A549 (cell line): ENCODE measurements around the gene VPS35L. TPM values are rescaled to one million over a fixed set of nuclear protein-coding genes. Genes with fewer than 3 reads are reported as not detected.

Experiments used
- ATAC-seq, 2 experiments: fragments of 200-7000 bp in 1 of 2; fragments of >200 bp in 1 of 2; cut with Nextera tagmentation in 1 of 2; cut with Tn5 transposase in 1 of 2; 3 replicates each; pipeline versions ENCODE4 v1.8.0 to v1.9.1; 2018 to 2020; ENCODE audit warnings: mild to moderate bottlenecking in 1 of 2, moderate library complexity in 1 of 2
- CTCF ChIA-PET: fragments of 300-600 bp; sonication (Branson Sonifier 250); formaldehyde crosslinking; extraction: SDS; loops from one replicate; lab custom pipeline; 2021; ENCODE audit warnings: antibody characterized with exemption, inconsistent platforms; lab: Yijun Ruan, JAX
- POLR2A ChIA-PET: fragments of 350-600 bp; formaldehyde crosslinking; extraction: SDS; loops from one replicate; lab custom pipeline; 2021; ENCODE audit warnings: antibody characterized with exemption, inconsistent platforms; lab: Yijun Ruan, JAX
- DNase-seq, 2 experiments: peaks; one replicate each; pipeline versions ENCODE4 v3.0.0 to v3.0.0-alpha.2; 2011 to 2016; ENCODE audit warnings: low read depth in 1 of 2, low spot score in 1 of 2
- FAIRE-seq: peaks from 2 replicates; lab custom pipeline; 2011; peaks lifted over from hg19 to GRCh38; lab: Jason Lieb, UNC
- H3K27ac ChIP-seq, 2 experiments: fragments of >200 bp; sonication (Bioruptor Twin); formaldehyde crosslinking; 3 replicates each; pipeline ENCODE4 v1.5.1; 2016 to 2017
- H3K4me1 ChIP-seq: fragments of >200 bp; sonication (Bioruptor Twin); formaldehyde crosslinking; 3 replicates; pipeline ENCODE4 v1.6.1; 2016
- H3K4me2 ChIP-seq: fragments of >200 bp; sonication (Bioruptor Twin); formaldehyde crosslinking; 3 replicates; pipeline ENCODE4 v1.6.1; 2016
- H3K4me3 ChIP-seq: fragments of >200 bp; sonication (Bioruptor Twin); formaldehyde crosslinking; 3 replicates; pipeline ENCODE4 v1.5.1; 2016
- H3K9me3 ChIP-seq: fragments of >200 bp; sonication (Bioruptor Twin); formaldehyde crosslinking; 3 replicates; pipeline ENCODE4 v1.6.1; 2016
- CHD4 ChIP-seq: fragments of 200-600 bp; sonication (generic); IDR thresholded peaks from 2 replicates; pipeline ENCODE4 v1.6.1; 2016; ENCODE audit warnings: antibody characterized with exemption, mild to moderate bottlenecking, borderline replicate concordance
- CTCF ChIP-seq: fragments of >200 bp; sonication (Bioruptor Twin); formaldehyde crosslinking; IDR thresholded peaks from 3 replicates; pipeline ENCODE4 v1.5.1; 2016
- E2F6 ChIP-seq: IDR thresholded peaks from 2 replicates; pipeline ENCODE4 v1.6.1; 2012; ENCODE audit warnings: low read depth, borderline replicate concordance
- EHF ChIP-seq: fragments of 250-450 bp; sonication (Bioruptor Pico); IDR thresholded peaks from 2 replicates; pipeline ENCODE4 v1.5.0; 2020; ENCODE audit warnings: mild to moderate bottlenecking
- EHMT2 ChIP-seq: fragments of 200-600 bp; sonication (generic); IDR thresholded peaks from 2 replicates; pipeline ENCODE4 v1.6.1; 2016; ENCODE audit warnings: antibody characterized with exemption, low read depth, mild to moderate bottlenecking, moderate library complexity
- ELK1 ChIP-seq: fragments of 150-350 bp; IDR thresholded peaks from 2 replicates; pipeline ENCODE4 v1.6.1; 2014; ENCODE audit warnings: low read depth, mild to moderate bottlenecking, low read length
- GATA3 ChIP-seq: IDR thresholded peaks from 2 replicates; pipeline ENCODE4 v1.6.1; 2012; ENCODE audit warnings: borderline replicate concordance
- HOXB13 ChIP-seq: fragments of 250-450 bp; sonication (Bioruptor Pico); IDR thresholded peaks from 2 replicates; pipeline ENCODE4 v1.5.0; 2020; ENCODE audit warnings: low read depth, mild to moderate bottlenecking, moderate library complexity
- HOXB5 ChIP-seq: fragments of 250-450 bp; sonication (Bioruptor Pico); IDR thresholded peaks from 2 replicates; pipeline ENCODE4 v1.5.0; 2020; ENCODE audit warnings: mild to moderate bottlenecking, moderate library complexity
- MAX ChIP-seq: IDR thresholded peaks from 2 replicates; pipeline ENCODE4 v1.6.1; 2012
- MAZ ChIP-seq: fragments of 150-350 bp; IDR thresholded peaks from 2 replicates; pipeline ENCODE4 v1.6.1; 2014; ENCODE audit warnings: antibody characterized with exemption, low read depth, low read length, borderline replicate concordance
- NPAS2 ChIP-seq: fragments of 250-450 bp; sonication (Bioruptor Pico); IDR thresholded peaks from 2 replicates; pipeline ENCODE4 v1.8.0; 2022; ENCODE audit warnings: mild to moderate bottlenecking, moderate library complexity, borderline replicate concordance
- RAD21 ChIP-seq, 2 experiments: fragments of >200 bp in 1 of 2; sonication (Bioruptor Twin) in 1 of 2; formaldehyde crosslinking in 1 of 2; IDR thresholded peaks in 1 of 2; conservative IDR thresholded peaks in 1 of 2; 2 replicates in 1 of 2; 3 replicates in 1 of 2; pipeline ENCODE4 v1.6.1; 2012 to 2018; ENCODE audit warnings: inconsistent platforms in 1 of 2
- RCOR1 ChIP-seq: fragments of 150-350 bp; IDR thresholded peaks from 2 replicates; pipeline ENCODE4 v1.6.1; 2014; ENCODE audit warnings: antibody characterized with exemption, low read length, low read depth
- REST ChIP-seq: fragments of 200-600 bp; sonication (generic); IDR thresholded peaks from 2 replicates; pipeline ENCODE4 v1.6.1; 2016; ENCODE audit warnings: antibody characterized with exemption, mild to moderate bottlenecking, moderate library complexity
- SMC3 ChIP-seq: fragments of >200 bp; sonication (Bioruptor Twin); formaldehyde crosslinking; IDR thresholded peaks from 3 replicates; pipeline ENCODE4 v1.6.1; 2018; ENCODE audit warnings: inconsistent platforms
- TFCP2L1 ChIP-seq: fragments of 250-450 bp; sonication (Bioruptor Pico); IDR thresholded peaks from 2 replicates; pipeline ENCODE4 v1.5.0; 2021; ENCODE audit warnings: mild to moderate bottlenecking
- ZC3H11A ChIP-seq: fragments of 450-650 bp; IDR thresholded peaks from 2 replicates; pipeline ENCODE4 v1.6.1; 2014; ENCODE audit warnings: antibody characterized with exemption, mild to moderate bottlenecking
- ZSCAN20 ChIP-seq: fragments of 250-450 bp; sonication (Bioruptor Pico); IDR thresholded peaks from 2 replicates; pipeline ENCODE4 v1.8.0; 2022; ENCODE audit warnings: mild to moderate bottlenecking, moderate library complexity
- WGBS: methylation state at CpG from one replicate; pipeline ENCODE4 v1.1.6; 2017; ENCODE audit errors: missing lambda C conversion rate; 5-methylcytosine and 5-hydroxymethylcytosine counted together
- polyA plus RNA-seq, 4 experiments: library from polyadenylated mRNA; depleted of rRNA in 3 of 4; stranded (reverse); fragments of >200 nt; fragmentation: RNase III in 1 of 4; extraction: RNeasy Plus Mini Kit Qiagen cat#74134 plus additional on column Dnase treatment in 1 of 4; gene quantifications; 2 replicates in 3 of 4; 3 replicates in 1 of 4; pipeline ENCODE4 v1.2.3, GENCODE V29; 2011 to 2017

The VPS35L gene
- polyA plus RNA-seq, 2 of the 4 experiments (the other 2 are of a cell fraction): 38.4 to 47.7 TPM

- 68% methylated on average over 14 of the region's 14 CpGs for WGBS
- ChIA-PET POLR2A (no interaction called here), CTCF (interaction anchor here (0.6 to 1.8 kb wide), 5 partner anchors 9 to 92 kb away, joined by 3 to 5 read pairs (median 3); no protein-coding TSS in a partner anchor)
- Histone ChIP-seq H3K4me2 (no peak overlapping the region), H3K27ac (peak overlapping the region in 1 of 2 experiments; percentile 21; a peak in 1 of 6 replicates), H3K4me1 (peaks cover 7% of the 10 kb centered on the region), H3K9me3 (no peaks in the 10 kb centered on the region), H3K4me3 (no peak overlapping the region)
- peak in 1 of 2 experiments; percentile 17; a peak in 1 of 6 replicates for ATAC-seq
- DNase-seq: no peak
- no peak for TF ChIP-seq EHF
- TF ChIP-seq TFCP2L1 (CRISPR knock-in tag): no peak
- no peak for TF ChIP-seq GATA3
- TF ChIP-seq HOXB5 (CRISPR knock-in tag): no peak
- TF ChIP-seq MAX: no peak
- no peak for TF ChIP-seq HOXB13 (CRISPR knock-in tag)
- FAIRE-seq: no peak
These were observed 135.7 kb downstream of the VPS35L start for GRCh38 chr16:19691161-19691711.

- WGBS: 95% methylated on average over 8 of the region's 8 CpGs
- POLR2A ChIA-PET: interaction anchor here (0.6 kb wide), 1 partner anchor 85 kb away, joined by 3 read pairs; no protein-coding TSS in a partner anchor
- ATAC-seq: no peak
- no peak overlapping the region for H3K4me2 ChIP-seq
- no peaks in the 10 kb centered on the region for H3K9me3 ChIP-seq
- no peak overlapping the region for H3K4me3 ChIP-seq
- TF ChIP-seq CHD4 (no peak), ZC3H11A (no peak), ZSCAN20 (CRISPR knock-in tag) (no peak), MAZ (no peak), GATA3 (no peak), ELK1 (no peak), E2F6 (no peak), RCOR1 (no peak), SMC3 (no peak)
- peaks cover 37% of the 10 kb centered on the region for H3K4me1 ChIP-seq
- no peak for DNase-seq
- CTCF ChIA-PET: interaction anchor here (1.0 to 1.4 kb wide), 4 partner anchors 9 to 204 kb away, joined by 3 to 6 read pairs (median 3); no protein-coding TSS in a partner anchor
- no peak for FAIRE-seq
- no peak overlapping the region for H3K27ac ChIP-seq
These were observed 139.5 kb downstream of the VPS35L start for GRCh38 chr16:19694989-19695388.

GRCh38 chr16:19696328-19696727, 140.8 kb downstream of the VPS35L start:
- peak; percentile 54 for FAIRE-seq
- no peak overlapping the region for H3K4me3 ChIP-seq
- no peak for TF ChIP-seq EHMT2
- TF ChIP-seq NPAS2: no peak
- no peak for TF ChIP-seq REST
- peak; percentile 50 for TF ChIP-seq MAX
- 0 out of 2 replicates have a peak, but pooled peaks have one; percentile 25 for TF ChIP-seq HOXB13 (CRISPR knock-in tag)
- TF ChIP-seq E2F6: 0 out of 2 replicates have a peak, but pooled peaks have one; percentile 29
- no peak for TF ChIP-seq CTCF
- 0 out of 5 replicates have a peak, but pooled peaks of 1 of the 2 experiments have one; percentile 12 for TF ChIP-seq RAD21 (conservative IDR thresholded peaks at IDR 0.05 in 1 of 2, IDR thresholded peaks at IDR 0.05 in 1 of 2)
- TF ChIP-seq, all 56 proteins: peak for 4
- POLR2A ChIA-PET: interaction anchor here (0.9 to 1.5 kb wide), 3 partner anchors 22 to 141 kb away, joined by 3 to 7 read pairs (median 3); partner anchors contain the start of genes IQCK, KNOP1 and VPS35L
- Histone ChIP-seq H3K4me1 (peaks cover 50% of the 10 kb centered on the region), H3K9me3 (no peaks in the 10 kb centered on the region), H3K27ac (peak overlapping the region; percentile 42 to 67; a peak in 5 of 6 replicates), H3K4me2 (peak overlapping the region; percentile 61)
- CTCF ChIA-PET: interaction anchor here (0.6 to 2.1 kb wide), 8 partner anchors 20 to 190 kb away, joined by 3 to 8 read pairs (median 4); partner anchors contain the start of gene GPRC5B
- peak; percentile 11 to 18; a peak in 3 of 6 replicates for ATAC-seq
- DNase-seq: peak in 1 of 2 experiments; percentile 82
- 21% methylated on average over 10 of the region's 10 CpGs for WGBS
